C1 segment of cervical spinal cord (tissue), 14 donors: ENCODE results near the gene ABCG1.

Experiments used
- DNase-seq, 14 donors: peaks; one replicate each; lab custom pipeline; 2025; lab: John Stamatoyannopoulos, UW

The ABCG1 gene

DNA sequence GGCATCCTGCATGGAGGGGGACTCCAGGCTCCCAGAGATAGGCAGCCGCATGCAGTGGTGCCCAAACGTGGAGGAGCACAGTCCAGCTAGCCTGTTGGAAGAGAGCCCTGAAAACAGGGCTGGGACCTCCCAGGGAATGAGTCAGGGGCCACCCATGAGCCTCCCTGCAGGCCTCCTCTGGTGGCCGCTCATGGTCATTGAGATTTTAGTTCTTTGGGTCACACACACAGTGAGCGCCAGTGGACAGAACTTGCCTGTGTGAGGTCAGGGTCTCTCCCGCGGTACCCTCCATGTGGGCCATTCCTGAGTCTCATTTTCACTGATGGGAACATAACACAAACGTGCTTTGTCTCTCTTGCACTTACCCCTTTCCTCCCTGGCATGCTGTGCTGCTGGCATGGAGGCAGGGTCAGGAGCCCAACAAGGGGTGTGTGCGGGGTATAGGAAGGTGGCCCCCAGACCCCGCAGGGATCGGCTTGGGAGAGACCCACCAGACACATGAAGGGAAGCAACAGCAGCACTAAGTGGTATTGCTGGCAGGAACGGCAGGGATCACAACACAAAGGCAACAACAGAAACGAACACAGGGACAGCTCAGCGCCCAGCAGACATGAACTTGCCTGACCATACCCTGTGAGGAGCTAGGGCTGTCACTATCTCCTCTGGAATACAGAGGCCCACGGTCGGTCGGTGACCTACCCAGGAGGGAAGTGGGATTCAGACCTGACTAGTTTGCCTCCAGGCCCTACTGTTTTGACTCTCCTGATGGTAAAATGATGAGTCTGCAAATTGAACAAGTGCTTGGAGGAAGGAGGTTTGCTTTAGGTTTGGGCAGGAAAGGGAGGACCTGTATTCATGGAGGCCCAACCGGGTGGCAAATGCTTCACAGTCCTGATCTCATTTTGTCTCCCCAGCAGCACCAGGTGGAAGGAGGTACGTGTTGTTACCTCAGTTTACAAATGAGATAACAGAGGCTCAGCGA lies 31.8 kb downstream of the ABCG1 start:
- peak in 1 of 14 donors; percentile 35 for DNase-seq

DNA sequence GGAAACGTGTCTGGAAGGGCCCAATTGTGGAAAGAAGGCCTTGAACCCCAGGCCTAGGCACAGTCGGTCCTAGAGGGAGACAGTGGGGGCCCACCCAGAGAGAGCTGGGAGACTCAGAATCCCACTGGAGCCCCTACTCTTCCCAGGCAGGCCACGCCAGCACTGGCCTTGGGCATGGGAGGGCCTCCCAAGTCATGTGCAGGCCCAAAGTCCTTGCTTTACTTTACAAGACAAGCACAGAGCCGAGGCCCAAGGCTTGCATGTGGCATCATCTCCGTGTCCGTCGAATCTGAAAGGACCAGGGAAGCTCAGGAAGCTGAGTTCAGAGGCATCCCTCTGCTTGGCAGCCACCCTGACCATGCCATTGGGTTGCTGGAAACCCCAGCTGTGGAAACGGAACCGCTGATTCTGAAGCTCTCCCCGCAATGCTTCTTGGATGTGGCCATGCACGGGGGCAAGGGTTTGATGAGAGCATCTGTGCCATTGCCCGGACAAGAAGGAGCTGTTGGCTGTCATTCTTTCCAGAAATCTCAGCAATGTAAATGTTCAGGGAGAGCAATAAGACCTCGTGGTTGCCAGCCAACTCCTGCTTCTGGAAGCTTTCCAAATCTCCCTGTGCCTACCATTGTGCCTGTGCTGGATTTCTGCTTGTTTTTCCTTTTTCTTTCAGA lies 32.8 kb downstream of the ABCG1 start:
- peak in 1 of 14 donors; percentile 26 for DNase-seq

GRCh38 chr21:42252325-42252654 lies 33.4 kb downstream of the ABCG1 start:
- no peak for DNase-seq

DNA sequence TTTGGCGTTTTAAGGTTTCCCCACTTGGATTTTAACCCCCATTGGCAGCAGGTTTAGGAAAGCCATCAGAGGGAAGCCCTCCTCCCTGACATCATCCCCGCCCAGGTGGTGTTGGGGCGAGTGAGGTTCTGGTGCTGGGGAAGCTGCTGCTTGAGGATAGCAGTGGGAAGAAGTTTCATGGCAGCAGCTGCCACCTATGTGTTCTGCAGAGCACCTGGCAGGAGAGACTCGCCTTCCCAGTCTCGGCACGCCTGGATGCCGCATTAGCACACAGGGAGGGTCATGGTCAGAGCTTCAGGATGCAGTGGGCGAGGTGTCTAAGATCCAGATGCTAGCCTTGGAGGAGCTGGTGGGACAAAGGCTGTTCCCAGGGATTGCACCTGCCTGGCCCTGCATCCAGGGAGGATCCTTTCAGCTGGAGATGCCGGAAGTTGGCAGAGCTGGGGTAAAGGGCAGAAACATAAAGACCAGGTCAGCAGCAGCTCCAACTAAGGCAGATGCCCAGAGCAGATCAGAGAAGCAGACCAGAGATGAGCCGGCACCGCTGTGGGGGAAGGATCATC lies 33.9 kb downstream of the ABCG1 start:
- DNase-seq: no peak

GRCh38 chr21:42253466-42253865 lies 34.5 kb downstream of the ABCG1 start:
- DNase-seq: no peak

GRCh38 chr21:42254083-42254482 lies 35.1 kb downstream of the ABCG1 start:
- peak in 2 of 14 donors; percentile 25 to 63 for DNase-seq

DNA sequence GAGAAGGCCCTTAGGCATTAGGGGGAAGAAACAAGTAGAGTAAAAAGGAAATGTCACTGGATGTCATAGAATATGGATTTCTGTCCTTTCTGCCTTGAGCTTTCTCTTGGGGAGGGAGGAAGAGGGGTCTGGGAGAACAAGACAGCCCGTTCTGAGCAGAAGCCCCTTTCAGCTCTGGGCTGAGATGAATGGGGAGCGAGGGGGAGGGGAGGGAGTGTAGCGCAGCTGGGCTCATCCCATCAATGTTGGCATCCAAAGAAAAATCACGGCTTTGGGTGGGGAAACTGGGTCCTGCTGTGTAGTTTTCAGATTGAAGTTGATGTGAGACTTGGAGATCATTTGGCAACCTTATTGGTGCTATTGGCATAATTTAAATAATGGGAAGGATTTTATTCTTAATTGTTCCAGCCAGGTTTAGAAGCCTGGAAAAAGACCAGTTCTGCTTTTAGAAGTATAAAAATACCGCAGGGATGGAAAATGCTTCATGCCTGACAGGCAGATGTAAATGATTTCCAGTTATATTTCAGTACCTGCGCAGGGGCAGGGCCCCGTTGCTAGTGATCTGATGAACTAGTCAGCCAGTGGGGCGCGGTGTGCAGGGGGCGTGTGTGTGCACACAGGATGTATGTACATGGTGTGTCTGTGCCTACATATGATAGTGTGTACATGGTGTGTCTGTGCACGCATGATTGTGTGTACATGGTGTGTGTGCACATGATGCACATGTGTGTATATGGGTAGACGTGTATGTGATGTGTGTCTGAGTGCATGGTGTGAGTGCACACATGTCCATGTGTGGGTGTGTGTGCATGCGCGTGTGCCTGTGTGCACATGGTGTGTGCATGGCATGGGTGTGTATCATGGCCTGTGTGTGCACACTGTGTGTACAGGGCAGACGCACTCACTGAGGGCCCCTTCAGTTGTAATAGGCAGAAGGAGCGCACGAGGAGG lies 36.0 kb downstream of the ABCG1 start:
- DNase-seq: peak in 5 of 14 donors; percentile 26 to 86 (median 39)

DNA sequence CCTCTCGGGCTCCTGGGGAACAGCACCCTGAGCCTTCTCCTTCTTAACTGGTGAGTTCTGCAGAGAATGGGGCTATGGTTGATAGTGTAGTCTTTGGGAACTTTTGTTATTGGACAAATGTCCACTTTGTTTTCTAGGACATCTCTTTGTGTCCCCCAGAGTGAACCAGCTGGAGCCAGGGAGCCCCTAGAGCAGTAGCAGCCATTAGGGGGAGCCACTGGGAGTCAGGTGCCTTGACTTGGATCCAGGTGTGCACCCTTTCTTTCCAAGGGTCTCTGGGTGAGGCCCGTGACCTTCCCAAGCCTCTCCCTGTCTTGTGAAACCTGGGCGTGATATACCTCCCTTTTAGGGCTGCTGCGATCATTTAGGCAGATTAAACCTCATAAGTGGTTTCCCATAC lies 36.9 kb downstream of the ABCG1 start:
- DNase-seq: no peak

GRCh38 chr21:42256316-42256715 lies 37.4 kb downstream of the ABCG1 start:
- no peak for DNase-seq

DNA sequence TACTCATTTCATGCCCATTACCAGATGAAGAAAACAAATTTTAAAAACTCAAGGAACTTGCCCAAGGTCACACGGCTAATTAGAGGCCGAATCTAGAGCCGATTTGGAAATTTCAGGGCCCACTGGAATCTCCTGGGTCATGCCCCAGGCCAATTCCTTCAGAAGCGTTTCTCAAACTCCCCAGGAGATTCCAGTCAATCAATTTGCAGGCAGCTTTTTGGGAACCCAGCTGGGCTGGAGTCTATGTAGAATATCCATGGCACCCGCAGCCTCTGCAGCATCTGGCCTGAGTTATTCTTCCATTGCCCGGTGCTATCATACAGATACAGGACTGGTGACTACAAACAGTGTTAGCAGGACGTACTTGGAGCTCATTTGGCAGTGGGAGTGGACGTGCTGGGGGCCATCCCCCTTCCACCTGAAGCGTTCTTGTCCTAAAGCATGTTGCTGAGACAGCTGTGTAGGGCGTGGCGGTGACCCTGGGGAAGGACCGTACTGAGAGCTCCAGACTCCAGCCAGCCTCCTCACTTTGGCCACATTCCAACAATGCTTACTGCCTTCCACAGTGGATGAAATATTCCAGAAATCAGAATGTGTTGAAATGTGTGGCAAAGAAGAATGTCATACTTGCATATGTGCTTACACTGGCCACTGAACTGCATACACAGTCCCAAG lies 38.3 kb downstream of the ABCG1 start:
- DNase-seq: peak in 1 of 14 donors; percentile 18

GRCh38 chr21:42258150-42258884 lies 39.4 kb downstream of the ABCG1 start:
- DNase-seq: peak in 11 of 14 donors; percentile 17 to 73 (median 52)

GRCh38 chr21:42258885-42259407 lies 40.0 kb downstream of the ABCG1 start:
- peak in 4 of 14 donors; percentile 48 to 73 (median 55) for DNase-seq

DNA sequence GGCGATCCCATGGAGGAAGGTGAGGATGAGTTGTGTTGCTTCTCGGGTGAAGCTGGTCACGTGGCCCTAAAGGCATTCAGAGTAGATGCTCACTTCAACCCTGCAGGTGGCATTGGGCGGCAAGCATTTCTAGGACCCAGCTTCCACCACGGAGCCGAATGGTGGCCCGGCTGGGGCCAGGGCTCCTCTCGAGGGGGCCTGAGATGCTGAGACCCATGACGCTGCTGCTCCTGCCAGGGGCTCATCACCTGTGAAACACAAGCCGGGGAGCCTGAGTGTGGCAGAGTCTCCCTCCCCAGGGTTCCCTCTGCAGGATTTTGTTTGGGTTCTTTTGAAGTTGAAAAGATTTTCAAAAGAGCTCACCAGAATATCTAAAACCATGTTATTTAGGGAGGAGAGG lies 41.2 kb downstream of the ABCG1 start:
- DNase-seq: no peak

DNA sequence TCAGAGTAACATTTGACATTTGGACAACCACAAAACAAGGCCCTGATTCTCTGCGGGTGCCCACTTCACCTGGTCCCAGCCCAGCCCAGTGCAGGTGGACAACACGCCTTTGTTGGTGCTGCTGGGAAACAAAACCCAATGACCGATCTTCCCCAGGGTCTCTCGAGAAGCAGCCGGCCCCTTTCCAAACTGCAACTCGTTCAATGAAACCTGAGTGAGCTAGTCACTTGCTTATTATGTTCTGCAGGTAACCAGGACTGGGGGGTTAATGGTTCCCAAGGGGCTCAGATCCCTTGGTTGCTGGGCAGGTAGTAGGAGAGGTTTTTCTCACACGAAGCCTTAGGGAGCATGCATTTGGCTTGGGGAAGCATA lies 42.9 kb downstream of the ABCG1 start:
- DNase-seq: no peak

GRCh38 chr21:42262831-42263231 lies 43.9 kb downstream of the ABCG1 start:
- peak in 4 of 14 donors; percentile 18 to 74 (median 46) for DNase-seq

GRCh38 chr21:42263591-42264131 lies 44.7 kb downstream of the ABCG1 start:
- DNase-seq: no peak

DNA sequence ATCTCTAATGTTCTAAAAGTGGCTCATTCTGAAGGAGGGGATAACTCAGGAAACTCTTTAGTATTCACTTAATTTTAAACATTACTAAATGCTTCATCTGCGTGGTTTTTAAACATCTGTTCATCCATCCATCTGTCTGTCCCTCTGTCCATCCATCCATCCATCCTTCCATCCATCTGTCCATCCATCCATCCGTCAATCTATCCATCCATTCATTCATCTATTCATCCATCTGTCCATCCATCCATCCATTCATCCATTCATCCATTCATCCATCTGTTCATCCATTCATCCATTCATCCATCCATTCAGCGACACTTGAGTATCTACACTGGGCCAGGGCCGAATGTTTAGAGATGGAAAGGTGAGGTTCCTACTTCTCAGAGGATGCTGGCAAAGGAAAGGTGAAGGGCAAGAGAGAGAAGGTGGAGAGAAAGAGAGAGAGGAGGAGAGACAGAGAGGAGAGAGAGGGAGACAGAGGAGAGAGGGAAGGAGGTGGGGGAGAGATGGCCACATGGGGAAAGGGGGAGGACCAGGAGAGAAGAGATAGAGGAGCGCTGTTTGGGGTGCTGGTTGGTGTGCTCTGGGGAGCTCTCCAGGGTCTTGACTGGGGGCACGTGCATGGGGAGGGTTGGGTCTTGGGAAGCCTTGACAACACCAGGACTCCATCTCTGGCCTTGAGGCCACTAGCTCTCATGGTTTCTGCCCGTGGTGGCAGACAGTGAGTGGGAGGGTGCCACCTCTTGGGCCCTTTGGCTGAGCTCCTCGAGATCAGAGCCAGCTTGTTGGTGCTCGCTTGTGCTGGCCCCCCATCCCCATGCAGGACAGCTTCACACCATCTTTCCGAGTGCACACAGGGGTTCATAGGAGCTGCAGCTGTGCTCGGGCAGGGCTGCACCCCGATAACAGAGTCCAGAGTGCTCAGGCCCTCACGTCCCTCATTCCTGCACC lies 45.6 kb downstream of the ABCG1 start:
- no peak for DNase-seq

DNA sequence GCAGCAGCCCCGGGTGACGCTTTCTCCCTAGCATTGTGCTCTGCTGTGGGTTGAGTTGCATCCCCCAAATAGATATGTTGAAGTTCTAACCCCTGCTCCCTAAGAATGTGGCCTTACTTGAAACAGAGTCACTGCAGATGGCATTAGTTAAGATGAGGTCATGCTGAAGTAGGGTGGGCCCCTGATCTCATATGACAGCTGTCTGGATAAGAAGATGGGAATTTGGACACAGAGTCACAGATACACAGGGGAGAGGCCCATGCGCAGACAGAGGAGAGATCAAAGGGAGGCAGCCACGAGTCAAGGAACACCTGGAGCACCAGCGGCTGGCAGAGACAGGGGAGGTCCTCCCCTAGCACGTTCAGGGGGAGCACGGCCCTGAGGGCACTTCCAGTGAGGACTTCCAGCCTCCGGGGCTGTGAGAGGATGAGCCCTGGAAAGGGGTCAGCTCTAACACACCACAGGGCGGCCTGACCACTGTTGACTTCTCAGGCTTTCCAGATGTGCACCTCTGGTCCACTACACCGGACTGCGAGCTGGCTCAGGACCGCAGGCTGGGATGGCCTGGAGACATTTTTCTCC lies 46.4 kb downstream of the ABCG1 start:
- no peak for DNase-seq
